ENCODE measurements around the gene MYH14.
"Not testable (repeated sequence)": the region's sequence is repeated elsewhere in the genome, so short reads cannot be mapped to it uniquely, and the experiment has no call there.

Gene MYH14

DNA sequence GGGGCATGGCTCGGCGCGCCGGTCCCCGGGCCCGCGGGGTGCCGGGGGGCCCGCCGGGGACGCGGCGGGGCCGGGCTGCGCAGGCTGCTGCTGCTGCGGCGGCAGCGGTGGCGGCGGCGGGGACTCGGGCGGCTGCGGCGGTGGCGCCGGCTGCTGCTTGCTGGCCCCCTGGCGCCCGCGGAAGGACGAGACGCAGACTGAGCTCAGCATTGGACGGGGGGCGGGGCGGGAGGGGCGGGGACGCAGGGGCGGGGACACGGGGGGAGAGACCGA, 125.4 kb downstream of the MYH14 start:
- TF ChIP-seq, protein P1, sequence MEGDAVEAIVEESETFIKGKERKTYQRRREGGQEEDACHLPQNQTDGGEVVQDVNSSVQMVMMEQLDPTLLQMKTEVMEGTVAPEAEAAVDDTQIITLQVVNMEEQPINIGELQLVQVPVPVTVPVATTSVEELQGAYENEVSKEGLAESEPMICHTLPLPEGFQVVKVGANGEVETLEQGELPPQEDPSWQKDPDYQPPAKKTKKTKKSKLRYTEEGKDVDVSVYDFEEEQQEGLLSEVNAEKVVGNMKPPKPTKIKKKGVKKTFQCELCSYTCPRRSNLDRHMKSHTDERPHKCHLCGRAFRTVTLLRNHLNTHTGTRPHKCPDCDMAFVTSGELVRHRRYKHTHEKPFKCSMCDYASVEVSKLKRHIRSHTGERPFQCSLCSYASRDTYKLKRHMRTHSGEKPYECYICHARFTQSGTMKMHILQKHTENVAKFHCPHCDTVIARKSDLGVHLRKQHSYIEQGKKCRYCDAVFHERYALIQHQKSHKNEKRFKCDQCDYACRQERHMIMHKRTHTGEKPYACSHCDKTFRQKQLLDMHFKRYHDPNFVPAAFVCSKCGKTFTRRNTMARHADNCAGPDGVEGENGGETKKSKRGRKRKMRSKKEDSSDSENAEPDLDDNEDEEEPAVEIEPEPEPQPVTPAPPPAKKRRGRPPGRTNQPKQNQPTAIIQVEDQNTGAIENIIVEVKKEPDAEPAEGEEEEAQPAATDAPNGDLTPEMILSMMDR (IDR thresholded peaks at IDR 0.05; ENCODE audit: borderline replicate concordance, control extremely low read depth, extremely low read depth, insufficient read depth, missing control alignments): peak; percentile 37
- in situ Hi-C loops (cut with MboI; ENCODE audit: low sequenced_read_pairs, unreplicated experiment): no loop called here
- no peak for DNase-seq (ENCODE audit: low spot score)

DNA sequence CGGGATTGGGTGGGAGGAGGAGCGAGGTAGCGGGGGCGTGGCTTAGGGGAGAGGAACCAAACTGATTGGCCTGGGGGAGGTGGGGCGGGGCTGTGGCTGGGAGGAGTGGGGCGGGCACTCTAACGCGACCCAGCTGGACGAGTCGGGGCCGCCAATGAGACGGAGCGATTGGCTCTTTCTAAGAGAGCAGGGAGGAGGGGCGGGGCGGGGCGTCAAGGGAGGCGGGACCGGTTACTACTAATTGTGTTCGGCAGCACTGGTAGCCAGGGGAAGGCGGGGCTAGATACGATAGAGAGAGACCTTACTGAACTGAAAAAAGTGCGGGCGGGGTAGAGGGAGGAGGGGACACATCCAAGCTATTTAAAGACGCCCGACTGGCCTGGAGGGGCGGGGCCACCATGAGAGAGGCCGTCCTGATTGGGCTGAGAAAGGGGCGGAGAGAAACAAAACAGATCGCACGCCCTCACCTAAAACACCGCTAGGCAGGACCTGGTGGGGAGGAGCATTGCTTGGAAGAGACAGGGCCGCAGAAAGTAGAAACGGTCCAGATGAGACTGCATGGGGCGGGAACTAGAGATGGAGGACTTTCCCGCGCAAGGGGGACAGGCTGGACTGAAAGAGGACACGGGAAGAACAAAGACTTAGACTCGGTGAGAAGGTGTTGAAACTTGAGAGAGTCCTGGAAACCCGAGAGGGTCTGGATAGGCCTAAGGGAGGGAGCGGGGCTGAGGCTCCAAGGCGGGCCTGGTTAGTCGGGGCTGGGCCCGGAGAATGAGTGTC, 125.9 kb downstream of the MYH14 start, which contains the start of gene KCNC3:
Gene KCNC3, minus strand, starts transcription at position 232 of the 780 bp plus-strand sequence. CDS start 295 bp downstream, outside the sequence.
- TF ChIP-seq, protein P1 (IDR thresholded peaks at IDR 0.05; ENCODE audit: borderline replicate concordance, control extremely low read depth, extremely low read depth, insufficient read depth, missing control alignments): no peak
- in situ Hi-C loops (cut with MboI; ENCODE audit: low sequenced_read_pairs, unreplicated experiment): no loop called here
- DNase-seq (ENCODE audit: low spot score): peak; percentile 99

DNA sequence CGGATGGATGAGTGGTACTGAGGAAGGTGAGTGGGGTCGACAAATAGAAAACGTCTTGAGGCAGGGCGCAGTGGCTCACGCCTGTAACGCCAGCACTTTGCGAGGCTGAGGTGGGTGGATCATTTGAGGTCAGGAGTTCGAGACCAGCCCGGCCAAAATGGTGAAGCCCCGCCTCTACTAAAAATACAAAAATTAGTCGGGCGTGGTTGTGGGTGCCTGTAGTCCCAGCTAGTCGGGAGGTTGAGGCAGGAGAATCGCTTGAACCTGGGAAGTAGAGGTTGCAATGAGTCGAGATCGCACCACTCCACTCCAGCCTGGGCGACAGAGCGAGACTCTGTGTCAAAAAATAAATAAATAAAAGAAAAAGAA, 126.5 kb downstream of the MYH14 start:
- DNase-seq (ENCODE audit: low spot score); in situ Hi-C loops (cut with MboI; ENCODE audit: low sequenced_read_pairs, unreplicated experiment): not testable (repeated sequence)

DNA sequence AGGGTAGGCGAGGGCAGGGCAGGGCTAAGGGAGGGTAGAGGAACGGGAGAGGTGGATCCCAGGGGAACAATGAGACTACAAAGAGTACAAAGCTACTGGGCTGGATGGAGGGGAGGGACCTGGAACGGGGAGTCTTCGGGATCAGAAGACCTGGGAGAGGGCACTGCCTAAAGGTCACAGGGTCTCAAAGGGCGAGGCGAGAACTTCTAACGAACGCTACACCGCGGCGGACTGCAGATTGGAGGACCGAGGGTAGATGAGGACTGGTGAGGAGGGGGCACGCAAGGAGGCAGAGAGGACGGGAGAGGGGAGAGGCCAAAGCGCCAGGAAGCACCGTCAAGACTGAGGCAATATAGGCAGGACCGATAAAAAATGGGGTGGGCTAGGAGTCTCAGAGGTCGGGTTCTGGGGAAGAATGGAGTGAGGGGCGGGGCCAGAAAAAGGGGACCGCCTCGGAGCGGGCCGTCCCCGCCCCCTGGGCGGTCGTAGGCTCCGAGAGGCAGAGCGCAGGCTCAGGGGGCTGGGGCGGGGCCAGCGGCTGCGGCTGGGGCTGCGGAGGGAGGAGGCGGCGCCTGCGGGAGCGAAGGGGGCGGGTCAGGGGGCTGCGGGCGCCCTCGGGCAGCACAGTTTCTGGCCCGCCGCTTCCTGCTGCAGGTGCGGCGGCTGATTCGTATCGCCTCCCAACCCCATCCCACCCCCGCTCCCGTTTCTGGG, 127.1 kb downstream of the MYH14 start:
- DNase-seq (ENCODE audit: low spot score): peak; percentile 91

DNA sequence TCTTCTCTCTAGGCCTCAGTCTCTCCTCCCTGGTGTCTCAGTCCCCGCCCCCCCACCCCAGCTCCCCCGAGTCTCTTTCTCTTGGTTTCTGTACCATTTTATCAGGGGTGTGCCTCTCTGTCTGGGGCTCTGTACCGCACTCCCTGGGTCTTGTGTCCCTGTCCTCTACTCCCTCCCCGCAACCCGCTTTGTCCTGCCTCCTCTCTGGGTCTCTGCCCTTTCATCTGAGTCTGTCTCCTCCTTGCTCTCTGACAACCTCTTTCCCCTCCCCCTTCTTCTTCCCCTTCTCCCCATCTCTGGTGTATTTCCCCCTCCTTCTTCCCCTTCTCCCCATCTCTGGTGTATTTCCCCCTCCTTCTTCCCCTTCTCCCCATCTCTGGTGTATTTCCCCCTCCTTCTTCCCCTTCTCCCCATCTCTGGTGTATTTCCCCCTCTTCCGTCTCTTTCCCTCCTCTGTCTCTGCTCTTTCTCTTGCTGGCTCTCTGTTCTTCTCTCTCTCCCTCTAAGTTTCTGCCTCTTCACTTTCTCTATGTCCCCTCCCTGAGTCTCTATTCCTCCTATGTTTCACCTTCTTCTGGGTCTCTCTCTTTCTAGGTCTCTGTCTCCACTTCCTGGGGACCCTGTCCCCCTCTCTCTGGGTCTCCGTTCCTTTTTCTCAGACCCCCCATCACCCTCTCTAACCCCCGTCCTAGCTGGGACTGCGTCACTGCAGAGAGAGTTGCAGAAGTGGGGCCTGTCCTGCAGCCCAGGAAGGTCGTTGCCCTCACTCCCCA, 128.0 kb downstream of the MYH14 start:
- TF ChIP-seq, protein P1 (IDR thresholded peaks at IDR 0.05; ENCODE audit: borderline replicate concordance, control extremely low read depth, extremely low read depth, insufficient read depth, missing control alignments): no peak
- in situ Hi-C loops (cut with MboI; ENCODE audit: low sequenced_read_pairs, unreplicated experiment): no loop called here
- peak; percentile 44 for DNase-seq (ENCODE audit: low spot score)

More for the DNA sequence above, 127.1 kb downstream of the MYH14 start:
- in situ Hi-C loops (cut with MboI; ENCODE audit: low sequenced_read_pairs, unreplicated experiment): no loop called here
- TF ChIP-seq, protein P1 (IDR thresholded peaks at IDR 0.05; ENCODE audit: borderline replicate concordance, control extremely low read depth, extremely low read depth, insufficient read depth, missing control alignments): no peak

DNA sequence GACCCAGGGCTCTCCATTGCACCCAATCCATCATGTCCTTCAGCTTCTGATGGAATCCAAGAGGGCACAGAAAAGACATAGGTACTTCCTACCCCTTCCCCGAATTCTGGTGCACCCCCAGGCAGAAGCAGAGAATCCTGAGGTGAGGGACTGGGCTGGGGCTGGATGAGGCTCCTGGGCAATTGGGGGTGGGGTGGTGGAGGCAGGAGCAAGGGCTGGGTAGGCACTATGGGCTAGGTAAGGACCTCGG, 128.5 kb downstream of the MYH14 start:
- TF ChIP-seq, protein P1 (IDR thresholded peaks at IDR 0.05; ENCODE audit: borderline replicate concordance, control extremely low read depth, extremely low read depth, insufficient read depth, missing control alignments): no peak
- no peak for DNase-seq (ENCODE audit: low spot score)
- in situ Hi-C loops (cut with MboI; ENCODE audit: low sequenced_read_pairs, unreplicated experiment): no loop called here

Data from GM13976 (cell line).